NCI-H345 treated with DMSO at 0.1 percent for 48 hours (cell line): Measurements from ENCODE around the gene GALNT16.

Experiments
- DNase-seq: peaks from one replicate; lab custom pipeline; 2025; ENCODE audit not compliant: unreplicated experiment; lab: John Stamatoyannopoulos, UW

Gene GALNT16

GRCh38 chr14:69333791-69334337 is 73.9 kb downstream of the GALNT16 start:
- DNase-seq, result no peak

- no peak for DNase-seq
Measured at GRCh38 chr14:69334576-69334975, 74.6 kb downstream of the GALNT16 start.

- DNase-seq, result no peak
Measured at GRCh38 chr14:69335371-69335771, 75.4 kb downstream of the GALNT16 start.

- no peak for DNase-seq
Measured at GRCh38 chr14:69337984-69338383, 78.0 kb downstream of the GALNT16 start.

- DNase-seq, result no peak
Measured at GRCh38 chr14:69339426-69339825, 79.5 kb downstream of the GALNT16 start.

GRCh38 chr14:69342928-69343525 is 83.1 kb downstream of the GALNT16 start:
- no peak for DNase-seq

- no peak for DNase-seq
Measured at GRCh38 chr14:69344171-69344570, 84.2 kb downstream of the GALNT16 start.

GRCh38 chr14:69345402-69345801 is 85.4 kb downstream of the GALNT16 start:
- no peak for DNase-seq

GRCh38 chr14:69346710-69347109 is 86.8 kb downstream of the GALNT16 start:
- no peak for DNase-seq

- DNase-seq, result no peak
Measured at GRCh38 chr14:69349091-69349777, 89.3 kb downstream of the GALNT16 start.

GRCh38 chr14:69350892-69351291 is 90.9 kb downstream of the GALNT16 start:
- DNase-seq, result no peak

- no peak for DNase-seq
Measured at GRCh38 chr14:69351385-69351784, 91.4 kb downstream of the GALNT16 start.

- no peak for DNase-seq
Measured at GRCh38 chr14:69351911-69352310, 92.0 kb downstream of the GALNT16 start.

- DNase-seq, result no peak
Measured at GRCh38 chr14:69353168-69353567, 93.2 kb downstream of the GALNT16 start.

GRCh38 chr14:69354383-69355153 is 94.6 kb downstream of the GALNT16 start:
- no peak for DNase-seq

GRCh38 chr14:69355154-69355597 is 95.2 kb downstream of the GALNT16 start:
- no peak for DNase-seq

GRCh38 chr14:69355607-69356281 is 95.8 kb downstream of the GALNT16 start:
- DNase-seq, result no peak

- no peak for DNase-seq
Measured at GRCh38 chr14:69356903-69357543, 97.1 kb downstream of the GALNT16 start.

GRCh38 chr14:69357544-69358200 is 97.7 kb downstream of the GALNT16 start:
- DNase-seq, result no peak
